MV-4-11 (cell line): Measurements from ENCODE around the gene RUFY2.

ENCODE experiments used
- DNase-seq: peaks from one replicate; lab custom pipeline; 2025; lab: John Stamatoyannopoulos, UW

Gene RUFY2

DNA sequence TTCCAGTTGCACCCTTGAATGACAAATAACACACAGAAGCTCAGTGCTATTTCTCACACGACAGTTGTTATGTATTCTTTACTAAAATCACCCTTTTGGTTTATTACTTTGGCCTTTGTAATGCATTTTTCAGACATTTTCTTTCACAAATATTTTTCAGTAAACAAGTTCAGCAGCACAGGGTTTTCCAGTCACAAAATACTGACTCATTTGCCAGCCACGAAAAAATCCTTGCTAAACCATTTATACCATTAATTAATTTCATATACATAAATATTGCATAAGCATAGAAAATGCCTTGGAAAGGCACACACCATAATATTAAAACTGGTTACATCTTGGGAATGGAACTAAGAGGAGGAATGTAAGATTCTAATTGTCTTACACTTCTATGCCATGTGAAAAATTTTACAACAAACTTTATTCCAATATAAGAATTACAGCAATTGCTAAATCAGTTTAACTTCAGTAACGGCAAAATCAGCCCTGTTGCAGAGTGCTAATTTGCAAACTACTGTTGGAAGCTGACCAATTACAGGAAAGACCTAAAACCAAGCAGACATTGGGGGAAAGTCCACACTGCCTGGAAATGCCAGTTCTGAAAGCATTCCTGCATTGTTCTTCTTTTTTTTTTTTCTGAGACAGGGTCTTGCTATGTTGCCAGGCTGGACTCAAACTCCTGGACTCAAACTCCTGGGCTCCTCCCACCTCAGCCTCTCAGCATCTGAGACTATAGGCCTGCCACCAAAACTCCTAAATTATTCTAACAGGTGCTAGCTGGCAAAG lies 42.8 kb downstream of the RUFY2 start:
- no peak for DNase-seq

DNA sequence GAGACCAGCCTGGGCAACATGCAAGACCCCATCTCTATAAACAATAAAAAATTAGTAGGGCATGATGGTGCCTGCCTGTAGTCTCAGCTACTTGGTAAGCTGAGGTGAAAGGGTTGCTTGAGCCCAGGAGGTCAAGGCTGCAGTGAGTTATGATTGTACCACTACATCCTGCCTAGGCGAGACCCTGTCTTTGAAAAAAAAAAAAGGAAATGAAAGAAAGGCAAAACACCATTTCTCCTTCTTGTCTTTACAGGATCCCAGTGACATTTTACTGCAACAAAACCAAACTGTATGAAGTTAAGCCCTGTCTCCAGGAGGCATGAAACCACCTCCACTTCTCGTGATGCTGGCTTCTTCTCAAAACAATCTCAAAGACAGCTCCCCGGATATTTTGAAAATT lies 44.5 kb downstream of the RUFY2 start:
- DNase-seq = peak; percentile 82

DNA sequence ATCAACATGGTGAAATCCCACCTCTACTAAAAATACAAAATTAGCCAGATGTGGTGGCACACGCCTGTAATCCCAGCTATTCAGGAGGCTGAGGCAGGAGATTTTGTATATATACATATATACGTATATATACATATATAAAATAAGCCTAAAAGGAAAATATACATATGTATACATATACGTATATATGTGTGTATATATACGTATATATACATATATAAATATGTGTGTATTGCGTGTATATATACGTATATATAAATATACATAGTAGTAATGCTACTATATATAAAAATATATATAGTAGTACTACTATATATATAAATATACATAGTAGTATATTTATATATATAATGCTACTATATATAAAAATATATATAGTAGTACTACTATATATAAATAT lies 47.9 kb downstream of the RUFY2 start:
- DNase-seq = no peak

DNA sequence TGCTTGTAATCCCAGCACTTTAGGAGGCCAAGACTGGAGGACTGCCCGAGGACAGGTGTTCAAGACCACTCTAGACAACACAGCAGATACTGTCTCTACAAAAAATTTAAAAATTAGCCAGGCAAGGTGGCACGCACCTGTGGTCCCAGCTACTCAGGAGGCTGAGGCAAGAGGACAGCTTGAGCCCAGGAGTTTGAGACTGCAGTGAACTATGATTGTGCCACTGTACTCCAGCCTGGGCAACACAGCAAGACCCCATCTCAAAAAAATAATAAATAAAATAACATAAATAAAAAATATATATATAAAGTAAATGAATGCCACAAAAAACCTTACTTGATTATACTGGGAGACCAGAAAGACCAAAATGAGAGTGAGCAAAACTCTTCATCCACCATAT lies 53.5 kb downstream of the RUFY2 start:
- DNase-seq = no peak

DNA sequence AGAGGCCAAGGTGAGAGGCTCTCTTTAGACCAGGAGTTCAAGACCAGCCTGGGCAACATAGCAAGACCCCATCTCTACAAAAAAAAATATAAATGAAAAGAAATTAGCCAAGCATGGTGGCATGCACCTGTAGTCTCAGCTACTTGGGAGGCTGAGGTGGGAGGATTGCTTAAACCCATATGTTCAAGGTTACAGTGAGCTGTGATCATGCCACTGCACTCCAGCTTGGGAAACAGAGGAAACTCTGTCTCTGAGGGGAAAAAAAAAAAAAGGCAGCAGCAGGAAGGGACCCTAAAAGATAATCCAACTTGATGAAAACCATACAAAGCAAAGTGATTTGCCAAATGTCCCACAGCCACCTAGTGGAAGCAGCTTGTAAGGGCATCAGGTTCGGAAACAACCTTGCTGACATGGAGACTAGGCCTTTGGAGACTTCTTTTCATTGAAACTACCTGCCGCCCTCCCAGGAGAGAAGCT lies 58.8 kb downstream of the RUFY2 start:
- DNase-seq = peak; percentile 49

DNA sequence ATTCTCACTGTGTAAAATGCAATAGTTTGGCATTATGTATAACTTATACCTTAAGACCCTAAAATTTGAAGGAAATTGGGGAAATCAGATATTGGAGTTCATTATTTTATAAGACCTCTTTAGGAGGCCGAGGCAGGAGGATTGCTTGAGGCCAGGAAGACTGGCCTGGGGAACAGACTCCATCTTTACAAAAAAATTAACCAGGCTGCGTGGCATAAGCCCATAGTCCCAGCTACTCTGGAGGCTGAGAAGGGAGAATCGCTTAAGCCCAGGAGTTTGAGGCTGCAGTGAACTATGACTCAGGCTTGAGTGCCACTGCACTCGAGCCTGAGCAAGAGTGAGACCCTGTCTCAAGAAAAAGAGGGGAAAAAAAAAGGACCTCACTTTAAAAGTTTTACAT lies 60.3 kb downstream of the RUFY2 start:
- no peak for DNase-seq

DNA sequence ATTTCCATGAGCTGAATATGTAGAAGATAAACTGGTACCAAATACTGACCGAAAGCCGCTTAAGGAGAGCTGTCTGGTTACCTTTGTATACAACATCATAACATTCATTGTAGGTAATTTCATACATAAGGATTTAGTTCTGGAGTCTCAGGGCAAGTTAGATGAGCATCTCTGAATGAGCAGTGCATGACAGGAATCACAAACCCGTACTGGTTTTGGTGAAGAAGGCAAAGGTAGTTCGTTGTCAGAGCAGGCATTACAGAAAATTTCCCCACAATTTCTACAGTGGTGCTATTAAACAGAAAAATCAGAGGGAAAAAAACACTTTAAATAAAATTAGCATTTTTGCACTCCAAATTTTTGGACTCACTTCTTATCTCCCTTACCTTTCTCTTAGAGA lies 61.5 kb downstream of the RUFY2 start:
- no peak for DNase-seq

DNA sequence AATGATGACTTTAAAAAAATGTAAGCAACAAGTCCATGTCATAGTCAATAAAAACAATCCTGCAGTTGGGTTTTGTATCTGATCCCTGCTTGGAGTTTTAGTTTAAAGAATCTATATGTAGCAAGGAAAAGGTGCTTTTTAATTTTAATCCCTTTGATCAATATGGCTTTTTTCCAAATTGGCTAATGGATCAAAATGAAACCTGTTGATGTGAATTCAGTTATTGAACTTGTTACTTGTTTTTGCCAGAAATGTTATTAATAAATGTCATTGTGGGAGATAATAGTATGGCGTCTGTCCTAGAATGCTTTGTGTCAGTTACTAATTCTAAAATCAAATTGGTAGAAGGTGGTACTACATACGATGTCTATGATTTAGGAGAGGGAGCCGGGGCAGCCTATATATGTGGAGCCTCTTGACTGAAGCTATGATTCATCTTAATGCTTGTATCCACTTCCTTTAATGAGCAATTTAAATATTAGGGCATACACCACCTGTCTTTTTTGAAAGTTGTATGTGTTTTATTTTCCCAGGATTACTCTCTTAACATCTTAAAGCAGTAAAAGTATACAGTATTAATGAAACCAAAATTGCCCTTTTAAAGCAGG lies 64.1 kb downstream of the RUFY2 start:
- DNase-seq = no peak

DNA sequence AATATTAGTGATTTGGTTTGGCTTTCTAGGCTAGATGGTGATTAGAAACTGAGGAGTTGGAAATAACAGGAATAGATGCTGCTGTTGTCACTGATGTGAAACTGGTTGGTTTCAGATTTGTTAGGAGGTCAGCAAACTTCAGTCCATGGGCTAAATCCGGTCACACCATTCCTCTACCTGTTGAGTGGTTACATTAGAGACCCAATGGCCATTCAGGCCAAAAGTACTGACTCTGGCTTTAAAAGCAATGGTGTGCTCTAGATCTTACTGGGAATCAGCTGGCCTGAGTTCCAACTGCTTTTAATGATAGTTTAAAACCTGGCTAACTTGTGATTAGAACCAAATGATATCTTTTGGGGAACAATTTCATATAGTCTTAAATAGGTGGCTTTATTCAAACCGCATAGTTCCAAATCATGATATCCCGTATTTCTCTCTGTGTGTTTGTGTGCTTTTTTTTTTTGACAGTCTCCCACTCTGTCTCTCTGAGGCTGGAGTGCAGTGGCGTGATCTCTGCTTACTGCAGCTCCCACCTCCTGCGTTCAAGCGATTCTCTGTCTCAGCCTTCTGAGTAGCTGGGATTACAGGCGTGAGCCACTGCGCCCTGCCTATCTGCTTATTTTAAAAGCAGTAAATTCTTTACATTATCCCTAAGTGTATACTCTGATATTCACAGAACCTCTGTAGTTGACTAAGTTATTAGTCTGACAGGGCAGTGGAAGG lies 66.6 kb downstream of the RUFY2 start:
- no peak for DNase-seq

DNA sequence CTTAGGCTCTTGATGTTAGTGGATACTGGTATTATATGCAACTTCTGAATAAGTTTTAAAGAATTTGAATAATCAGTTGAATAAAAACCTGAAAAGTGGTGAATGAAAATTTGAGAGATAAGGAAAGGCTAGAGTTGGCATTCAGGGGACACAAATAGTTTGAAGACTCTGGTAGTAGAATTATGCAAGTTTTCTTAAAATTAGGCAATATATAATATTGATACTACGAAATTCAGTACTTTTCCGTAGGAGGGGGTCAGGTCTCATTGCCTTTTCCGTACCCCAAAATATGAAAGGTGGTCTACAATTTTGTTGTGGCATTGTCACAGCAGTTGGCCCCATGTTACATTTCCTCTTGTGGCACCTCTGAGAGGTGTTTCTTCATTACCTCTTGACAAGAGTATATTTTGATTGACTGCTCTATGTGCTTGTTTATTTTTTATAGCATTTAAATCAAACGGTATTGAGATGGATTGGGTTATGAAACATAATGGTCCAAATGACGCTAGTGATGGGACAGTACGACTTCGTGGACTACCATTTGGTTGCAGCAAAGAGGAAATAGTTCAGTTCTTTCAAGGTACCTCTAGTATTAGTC lies 70.2 kb downstream of the RUFY2 start:
- no peak for DNase-seq

DNA sequence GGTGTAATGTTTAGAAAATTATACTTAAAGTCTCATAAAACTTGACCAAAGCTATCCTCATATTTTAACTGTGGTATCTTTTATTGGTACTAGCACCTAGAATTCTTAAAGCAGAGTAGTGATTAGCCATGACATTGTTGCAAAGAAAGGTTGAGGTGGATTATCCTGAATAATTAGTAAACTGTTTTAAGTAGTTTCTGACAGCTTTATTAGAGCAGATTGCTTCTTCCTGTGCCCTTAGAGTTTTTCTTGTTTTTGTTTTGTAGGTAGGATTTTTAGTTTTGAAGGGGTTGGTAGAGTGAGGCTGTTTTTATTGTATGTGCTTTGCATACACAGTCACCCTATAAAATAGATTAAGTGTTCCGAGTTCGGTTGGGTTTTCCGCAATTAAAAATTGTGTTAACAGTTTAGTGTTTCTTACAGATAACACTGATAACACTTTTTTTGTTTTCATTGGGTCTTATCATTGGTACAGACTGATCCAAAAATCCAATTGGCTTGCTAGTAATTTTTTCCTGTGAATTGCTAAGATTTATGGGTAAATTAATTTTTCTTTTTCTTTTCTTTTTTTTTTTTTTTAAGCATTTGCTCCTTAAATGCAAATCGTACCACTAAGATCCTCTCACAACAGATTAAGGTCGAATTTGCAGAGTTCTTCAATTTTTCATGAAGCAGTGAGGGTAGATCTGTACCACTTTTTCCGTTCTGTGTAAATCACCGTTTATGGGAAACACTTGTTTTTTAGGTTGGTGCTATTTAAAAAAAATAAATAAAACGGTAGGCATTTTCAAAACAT lies 72.2 kb downstream of the RUFY2 start:
- DNase-seq = no peak

DNA sequence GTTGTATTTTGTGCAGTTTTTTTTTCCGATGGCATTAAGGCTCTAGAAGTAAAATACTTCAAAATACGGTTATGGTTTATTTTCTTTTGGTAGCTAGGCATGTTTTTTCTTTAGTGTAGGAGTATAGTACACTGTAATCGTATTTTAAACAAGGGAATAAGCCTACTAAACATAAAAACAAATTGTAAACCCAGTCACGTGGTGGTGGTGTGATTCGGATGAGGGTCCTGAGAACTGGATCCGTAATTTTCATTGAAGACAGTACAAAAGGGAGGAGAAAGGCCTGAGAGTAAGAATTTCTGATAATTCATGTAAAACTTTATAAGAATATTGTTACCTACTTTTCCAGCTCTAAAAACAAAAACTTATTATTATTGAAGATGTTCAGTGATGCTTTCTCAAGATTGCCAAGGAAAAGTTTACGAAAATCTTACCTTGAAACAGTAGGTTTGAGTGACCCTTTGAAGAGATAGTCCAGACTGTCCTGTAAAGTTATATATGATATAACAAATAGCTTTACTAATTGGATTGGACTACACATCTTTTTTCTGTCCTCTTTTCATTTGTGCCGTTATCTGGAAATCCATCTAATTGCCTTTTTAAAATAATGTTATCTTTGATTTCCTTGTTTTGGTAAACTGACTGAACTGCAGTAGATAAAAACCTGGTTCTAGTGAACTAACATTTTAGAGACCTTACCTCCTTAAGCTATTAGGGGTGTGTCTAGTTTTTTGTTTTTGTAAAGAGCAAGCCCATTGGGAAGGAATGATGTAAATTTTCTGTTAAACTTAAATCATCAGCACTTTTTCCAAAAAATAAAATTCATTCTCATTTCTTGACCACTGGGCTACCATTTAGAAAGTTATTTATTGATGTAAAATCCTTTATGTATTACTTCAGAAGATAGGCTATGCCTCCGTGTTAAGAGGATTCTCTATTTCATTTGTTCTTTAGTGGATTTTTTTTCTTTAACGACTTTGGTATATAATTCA lies 73.3 kb downstream of the RUFY2 start:
- DNase-seq = no peak

DNA sequence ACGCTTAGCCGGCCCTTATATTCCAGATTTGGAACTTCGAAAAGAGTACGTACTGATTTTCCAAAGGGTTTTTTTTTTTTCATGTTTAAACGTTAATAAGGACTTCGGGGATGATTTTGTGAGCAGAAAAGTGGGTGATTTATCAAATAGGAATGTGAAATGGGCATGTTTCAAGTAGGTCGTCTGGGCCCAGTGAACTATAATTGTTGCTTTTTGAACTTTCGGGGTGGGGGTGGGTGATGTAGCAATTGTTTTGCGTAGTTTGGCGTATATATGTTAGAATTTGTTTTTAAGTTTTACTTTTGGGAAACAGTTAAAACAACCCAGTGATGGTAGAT lies 74.0 kb downstream of the RUFY2 start:
- no peak for DNase-seq

DNA sequence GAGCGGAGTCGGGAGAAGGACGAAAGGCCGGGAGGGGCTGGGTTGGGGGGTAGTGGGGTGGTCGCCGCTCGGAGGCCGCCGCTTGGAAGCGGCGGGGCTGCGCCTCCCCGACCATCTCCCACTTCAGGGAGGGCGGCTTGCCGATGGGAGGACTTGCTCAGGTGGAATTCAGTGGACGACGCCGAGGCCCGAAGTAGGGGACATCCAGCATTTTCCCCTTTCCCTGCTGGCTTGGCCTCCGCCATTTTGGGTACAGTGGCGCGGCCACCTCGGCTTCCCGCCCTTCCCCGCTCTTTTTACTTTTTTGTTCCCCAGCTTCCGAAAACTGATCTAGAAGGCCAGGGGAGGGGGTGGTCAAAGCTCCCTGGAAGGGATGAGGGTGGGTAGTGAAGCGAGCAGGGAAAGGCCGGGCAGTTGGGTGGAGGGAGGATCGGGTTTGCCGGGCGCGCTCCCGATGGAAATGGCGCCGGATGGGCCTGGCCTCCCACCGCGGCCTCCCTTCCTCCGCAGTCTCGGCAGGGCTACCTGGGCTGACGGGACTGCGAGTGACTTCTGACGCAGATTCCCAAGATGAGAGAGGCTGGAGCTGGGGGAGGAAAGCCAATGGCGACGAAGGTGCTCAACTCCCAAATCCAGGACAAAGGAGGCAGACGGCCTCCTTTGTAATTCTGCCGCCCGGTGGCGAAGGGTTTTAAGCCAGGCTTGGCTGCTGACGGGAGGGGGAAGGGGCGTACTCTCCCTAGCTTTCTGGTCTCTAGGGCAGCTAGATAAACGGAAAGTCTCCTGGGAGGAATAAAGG lies 74.6 kb downstream of the RUFY2 start, which contains the start of gene PBLD:
Gene PBLD, minus strand, starts transcription at position 670 of the 799 bp plus-strand sequence. CDS start 26,084 bp downstream, outside the sequence.
- DNase-seq = peak; percentile 59

DNA sequence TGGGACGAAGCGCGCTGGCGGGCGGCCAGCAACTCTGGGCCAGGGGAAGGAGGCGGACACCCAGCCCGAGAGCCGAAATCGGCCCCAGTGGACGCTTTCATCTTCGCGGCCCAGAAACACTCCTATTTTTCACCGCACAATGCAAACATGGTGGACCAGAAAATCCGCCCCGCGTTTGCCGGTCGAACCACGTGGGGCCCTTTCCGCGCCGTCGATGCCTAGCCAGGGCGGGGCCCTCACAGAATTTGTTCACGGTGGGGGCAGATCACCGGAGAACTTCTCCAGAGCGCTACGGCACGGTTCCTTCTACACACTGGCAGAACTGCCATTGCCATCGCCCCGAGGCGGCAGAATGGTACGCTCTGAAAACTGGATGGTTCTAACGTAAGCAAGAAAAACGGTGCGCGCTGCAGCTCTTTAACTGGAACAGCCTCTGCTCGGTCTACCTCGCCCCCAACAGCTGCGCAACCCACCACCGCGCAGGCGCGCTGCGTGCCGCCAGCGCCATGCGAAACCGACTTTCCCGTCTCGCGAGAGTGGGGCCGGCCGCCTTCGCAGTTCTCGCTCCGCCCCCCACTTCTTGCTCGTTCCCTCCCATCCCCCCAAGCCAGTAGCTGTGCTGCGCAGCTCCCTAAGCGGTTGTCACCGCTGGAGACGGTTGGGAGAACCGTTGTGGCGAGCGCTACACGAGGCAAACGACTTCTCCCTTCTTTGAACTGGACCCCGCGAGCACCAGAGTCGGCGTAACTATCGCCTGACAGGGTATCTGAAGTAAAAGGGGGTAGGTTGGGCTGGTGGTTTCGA lies 75.4 kb downstream of the RUFY2 start, which contains the start of gene HNRNPH3:
Gene HNRNPH3, plus strand, starts transcription at position 610 of the 804 bp plus-strand sequence. CDS start 5,158 bp downstream, outside the sequence.
- DNase-seq = peak; percentile 97

DNA sequence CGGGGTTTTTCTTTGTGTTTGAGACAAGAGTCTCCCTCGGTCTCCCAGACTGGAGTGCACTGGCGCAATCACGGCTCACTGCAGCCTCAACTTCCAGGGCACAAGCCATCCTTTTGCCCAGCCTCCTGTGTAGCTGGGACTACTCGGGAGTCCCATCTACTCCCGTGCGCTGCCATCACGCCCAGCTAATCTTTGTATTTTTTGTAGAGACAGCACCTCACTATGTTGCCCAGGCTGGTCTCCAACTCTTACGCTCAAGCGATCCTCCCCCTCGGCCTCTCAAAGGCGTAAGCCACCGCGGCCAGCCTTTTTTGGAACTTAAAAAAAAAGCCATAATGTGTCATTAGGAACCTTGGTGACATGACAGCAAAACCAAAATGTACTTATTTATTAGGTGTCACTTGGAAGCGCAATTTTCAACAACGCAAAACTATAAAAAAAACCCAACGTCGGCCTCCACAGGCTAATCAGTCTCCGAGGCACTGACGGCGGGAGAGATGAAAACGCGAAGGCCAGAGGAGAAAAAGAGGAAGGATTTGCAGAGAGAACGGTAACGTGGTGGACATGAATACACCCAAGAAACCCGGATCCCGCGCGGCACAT lies 76.1 kb downstream of the RUFY2 start:
- DNase-seq = peak; percentile 81

DNA sequence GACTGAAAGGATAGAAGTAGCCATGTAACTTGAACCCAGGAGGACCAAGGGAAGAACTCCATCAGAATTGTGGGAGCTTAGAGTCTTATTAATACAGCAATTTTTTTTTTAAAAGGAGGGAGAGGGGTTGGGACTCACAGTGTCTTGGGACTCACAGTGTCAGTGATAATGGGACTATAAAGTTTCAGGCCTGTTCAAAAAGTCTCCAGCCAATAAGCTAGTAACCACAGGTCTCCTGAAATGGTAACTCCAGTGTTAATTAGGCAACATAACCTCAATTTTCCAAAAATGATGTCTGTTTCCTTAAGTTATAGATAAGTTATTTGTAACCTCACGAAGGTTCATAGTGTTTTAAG lies 77.6 kb downstream of the RUFY2 start:
- DNase-seq = no peak
